NCI-H128 (cell line): ENCODE data around the gene TC2N.
A peak's percentile ranks its signal among the peaks of the same experiment; 100 is the strongest.
"Not testable (repeated sequence)": the region's sequence is repeated elsewhere in the genome, so short reads cannot be mapped to it uniquely, and the experiment has no call there.

ENCODE experiments used
- DNase-seq: peaks from one replicate; lab custom pipeline; 2025; ENCODE audit not compliant: unreplicated experiment; lab: John Stamatoyannopoulos, UW

Gene TC2N

GRCh38 chr14:91870001-91870400 lies 2.7 kb upstream of the TC2N start:
- no peak for DNase-seq

GRCh38 chr14:91869556-91869955 lies 2.2 kb upstream of the TC2N start:
- no peak for DNase-seq

- no peak for DNase-seq
Measured at GRCh38 chr14:91866511-91867295, 633 bp downstream of the TC2N start.

GRCh38 chr14:91866061-91866460 lies 1.3 kb downstream of the TC2N start:
- DNase-seq: no peak

- no peak for DNase-seq
Measured at GRCh38 chr14:91862417-91862816, 4.9 kb downstream of the TC2N start.

GRCh38 chr14:91861091-91861490 lies 6.2 kb downstream of the TC2N start:
- DNase-seq: no peak

- DNase-seq: no peak
Measured at GRCh38 chr14:91860238-91860637, 7.1 kb downstream of the TC2N start.

GRCh38 chr14:91858536-91859275 lies 8.6 kb downstream of the TC2N start:
- no peak for DNase-seq

GRCh38 chr14:91857614-91858013 lies 9.7 kb downstream of the TC2N start:
- no peak for DNase-seq

- no peak for DNase-seq
Measured at GRCh38 chr14:91854327-91854934, 12.9 kb downstream of the TC2N start.

- no peak for DNase-seq
Measured at GRCh38 chr14:91851563-91851962, 15.8 kb downstream of the TC2N start.

- DNase-seq: no peak
Measured at GRCh38 chr14:91848504-91849001, 18.8 kb downstream of the TC2N start.

- no peak for DNase-seq
Measured at GRCh38 chr14:91847693-91848092, 19.6 kb downstream of the TC2N start.

GRCh38 chr14:91845652-91846051 lies 21.7 kb downstream of the TC2N start:
- DNase-seq: no peak

- DNase-seq: not testable (repeated sequence)
Measured at GRCh38 chr14:91845056-91845455, 22.3 kb downstream of the TC2N start.

GRCh38 chr14:91844029-91844428 lies 23.3 kb downstream of the TC2N start:
- DNase-seq: no peak

GRCh38 chr14:91843437-91843836 lies 23.9 kb downstream of the TC2N start:
- DNase-seq: no peak

- no peak for DNase-seq
Measured at GRCh38 chr14:91841065-91841464, 26.3 kb downstream of the TC2N start.

- DNase-seq: no peak
Measured at GRCh38 chr14:91839749-91840148, 27.6 kb downstream of the TC2N start.

- DNase-seq: no peak
Measured at GRCh38 chr14:91837076-91837475, 30.3 kb downstream of the TC2N start.

GRCh38 chr14:91835920-91836843 lies 31.2 kb downstream of the TC2N start:
- DNase-seq: peak; percentile 77
